ENCODE measurements around the gene CACNG8. TPM values are rescaled to one million over a fixed set of nuclear protein-coding genes. Genes with fewer than 3 reads are reported as not detected.

Gene CACNG8
- total RNA-seq (2022; extraction: Qiagen RNA extraction; ENCODE audit: low read depth) = 1.2 to 1.7 TPM (median 1.6 TPM) in 5 replicates

GRCh38 chr19:53962887-53963431 is at the start of gene CACNG8:
TSS of gene CACNG8 (plus strand) at chr19:53962937.

GRCh38 chr19:53991224-53992113 is 28.7 kb downstream of the CACNG8 start, which contains the start of gene CACNG6:
TSS of gene CACNG6 (plus strand) at chr19:53991637. CDS start at chr19:53992878, 1,241 bp downstream.

Other genes starting within 250 kb of the CACNG8 start
- gene NLRP12, start 138.6 kb upstream of the CACNG8 start, total RNA-seq (2022; extraction: Qiagen RNA extraction; ENCODE audit: low read depth) = 0.02 TPM in 1 of 5 replicates, not detected in the others
- 273 to 344 TPM (median 296 TPM) in 5 replicates for gene MYADM, start 95.1 kb upstream of the CACNG8 start, total RNA-seq (2022; extraction: Qiagen RNA extraction; ENCODE audit: low read depth)
- 4.4 to 6.6 TPM (median 6.0 TPM) in 5 replicates for gene PRKCG, start 80.7 kb upstream of the CACNG8 start, total RNA-seq (2022; extraction: Qiagen RNA extraction; ENCODE audit: low read depth)
- 7.6 to 11.6 TPM (median 9.0 TPM) in 5 replicates for gene CACNG7, start 53.7 kb upstream of the CACNG8 start, total RNA-seq (2022; extraction: Qiagen RNA extraction; ENCODE audit: low read depth)
- 10.7 to 12.6 TPM (median 11.2 TPM) in 5 replicates for gene CACNG6, start 28.7 kb downstream of the CACNG8 start, total RNA-seq (2022; extraction: Qiagen RNA extraction; ENCODE audit: low read depth)
- gene VSTM1, start 101.0 kb downstream of the CACNG8 start, total RNA-seq (2022; extraction: Qiagen RNA extraction; ENCODE audit: low read depth) = 0.48 to 1.0 TPM (median 0.62 TPM) in 5 replicates
- not detected in 5 replicates for gene TARM1, start 118.4 kb downstream of the CACNG8 start, total RNA-seq (2022; extraction: Qiagen RNA extraction; ENCODE audit: low read depth)
- gene OSCAR, start 137.9 kb downstream of the CACNG8 start, total RNA-seq (2022; extraction: Qiagen RNA extraction; ENCODE audit: low read depth) = 0.25 to 0.47 TPM (median 0.42 TPM) in 4 of 5 replicates, not detected in the other
- gene NDUFA3, start 139.9 kb downstream of the CACNG8 start, total RNA-seq (2022; extraction: Qiagen RNA extraction; ENCODE audit: low read depth) = 201 to 236 TPM (median 209 TPM) in 5 replicates
- 21.0 to 32.2 TPM (median 23.7 TPM) in 5 replicates for gene TFPT, start 152.7 kb downstream of the CACNG8 start, total RNA-seq (2022; extraction: Qiagen RNA extraction; ENCODE audit: low read depth)
- 109 to 123 TPM (median 115 TPM) in 5 replicates for gene PRPF31, start 152.8 kb downstream of the CACNG8 start, total RNA-seq (2022; extraction: Qiagen RNA extraction; ENCODE audit: low read depth)
- gene CNOT3, start 174.8 kb downstream of the CACNG8 start, total RNA-seq (2022; extraction: Qiagen RNA extraction; ENCODE audit: low read depth) = 58.2 to 75.0 TPM (median 66.9 TPM) in 5 replicates
- 8.2 to 9.7 TPM (median 8.5 TPM) in 5 replicates for gene LENG1, start 196.8 kb downstream of the CACNG8 start, total RNA-seq (2022; extraction: Qiagen RNA extraction; ENCODE audit: low read depth)
- 0.99 to 1.2 TPM (median 1.1 TPM) in 5 replicates for gene TMC4, start 210.2 kb downstream of the CACNG8 start, total RNA-seq (2022; extraction: Qiagen RNA extraction; ENCODE audit: low read depth)
- gene MBOAT7, start 226.6 kb downstream of the CACNG8 start, total RNA-seq (2022; extraction: Qiagen RNA extraction; ENCODE audit: low read depth) = 125 to 191 TPM (median 159 TPM) in 5 replicates
- 84.4 to 129 TPM (median 119 TPM) in 5 replicates for gene TSEN34, start 228.4 kb downstream of the CACNG8 start, total RNA-seq (2022; extraction: Qiagen RNA extraction; ENCODE audit: low read depth)
- gene RPS9, start 237.9 kb downstream of the CACNG8 start, total RNA-seq (2022; extraction: Qiagen RNA extraction; ENCODE audit: low read depth) = 2,084 to 2,876 TPM (median 2,101 TPM) in 5 replicates